ENCODE results near the gene SHMT2. TPM values are rescaled to one million over a fixed set of nuclear protein-coding genes. Genes with fewer than 3 reads are reported as not detected.
"Not testable (repeated sequence)": the region's sequence is repeated elsewhere in the genome, so short reads cannot be mapped to it uniquely, and the experiment has no call there.

The SHMT2 gene
- total and polyA plus RNA-seq, 7 donors = 24.6 to 100 (median 30.0) TPM

- 47 to 62% methylated on average over 4 of the region's 4 CpGs for WGBS, 2 donors
- Histone ChIP-seq H3K27ac (no peak overlapping the region), H3K4me1 (peaks cover 0 to 14% (median 8%) of the 10 kb centered on the region in 4 donors), H3K36me3 (peaks cover 0 to 91% (median 16%) of the 10 kb centered on the region in 4 donors), H3K4me3 (no peak overlapping the region), H3K9me3 (no peaks in the 10 kb centered on the region), H3K27me3 (no peaks in the 10 kb centered on the region)
- DNase-seq = no peak
- intact Hi-C loops (cut with DNase I) = no loop called here
- TF ChIP-seq POLR2A (IDR thresholded peaks at IDR 0.05) (no peak), EP300 (IDR thresholded peaks at IDR 0.05) (no peak), CTCF (IDR thresholded peaks at IDR 0.05) (no peak), POLR2AphosphoS5 (IDR thresholded peaks at IDR 0.05) (no peak)
These were observed 47.5 kb downstream of the SHMT2 start for GRCh38 chr12:57276935-57277563.

- 94 to 96% methylated on average over 15 of the region's 15 CpGs for WGBS, 2 donors
- H3K36me3 ChIP-seq = peaks cover 11 to 92% (median 28%) of the 10 kb centered on the region in 4 donors
- no peaks in the 10 kb centered on the region for H3K9me3 ChIP-seq
- intact Hi-C loops (cut with DNase I) = no loop called here
- H3K4me3 ChIP-seq = no peak overlapping the region
- no peak for DNase-seq
- peaks cover 0 to 10% (median 8%) of the 10 kb centered on the region in 4 donors for H3K4me1 ChIP-seq
- TF ChIP-seq CTCF (IDR thresholded peaks at IDR 0.05) (no peak), EP300 (IDR thresholded peaks at IDR 0.05) (no peak), POLR2AphosphoS5 (IDR thresholded peaks at IDR 0.05) (no peak), POLR2A (IDR thresholded peaks at IDR 0.05) (no peak)
- no peaks in the 10 kb centered on the region for H3K27me3 ChIP-seq
- H3K27ac ChIP-seq = no peak overlapping the region
These were observed 49.2 kb downstream of the SHMT2 start for GRCh38 chr12:57278465-57279381.

GRCh38 chr12:57280211-57281062 lies 50.9 kb downstream of the SHMT2 start:
- no peak for TF ChIP-seq CTCF (IDR thresholded peaks at IDR 0.05)
- peak in 1 of 4 donors; percentile 15 for TF ChIP-seq POLR2AphosphoS5 (IDR thresholded peaks at IDR 0.05)
- intact Hi-C loops (cut with DNase I) = no loop called here
- DNase-seq = peak; percentile 64
- H3K4me3 ChIP-seq = no peak overlapping the region
- peaks cover 13 to 90% (median 29%) of the 10 kb centered on the region in 4 donors for H3K36me3 ChIP-seq
- H3K27me3 ChIP-seq = no peaks in the 10 kb centered on the region
- H3K27ac ChIP-seq = peak overlapping the region in 3 of 4 donors; percentile 4 to 59 (median 31)
- H3K4me1 ChIP-seq = peaks cover 0 to 10% (median 8%) of the 10 kb centered on the region in 4 donors
- 46 to 57% methylated on average over 9 of the region's 9 CpGs for WGBS, 2 donors
- no peaks in the 10 kb centered on the region for H3K9me3 ChIP-seq

GRCh38 chr12:57282073-57282472 lies 52.6 kb downstream of the SHMT2 start:
- peaks cover 13 to 90% (median 32%) of the 10 kb centered on the region in 4 donors for H3K36me3 ChIP-seq

More at GRCh38 chr12:57282073-57282472, 52.6 kb downstream of the SHMT2 start:
- H3K4me3 ChIP-seq; H3K9me3 ChIP-seq; DNase-seq; H3K27ac ChIP-seq; H3K27me3 ChIP-seq; intact Hi-C loops (cut with DNase I); H3K4me1 ChIP-seq: not testable (repeated sequence)
- WGBS, 2 donors = 94 to 95% methylated on average over 12 of the region's 12 CpGs

Small RNAs within 50 kb of the gene (small RNA-seq; reads per million reads assigned to genes)
- 0.06 to 0.54 (median 0.51) reads per million in 3 donors for gene MIR1228

Other genes with a start within 250 kb of the SHMT2 start
- 1 to 10 TPM; 5.0 to 6.4 (median 5.6) TPM for gene ZBTB39, start 223.2 kb upstream of the SHMT2 start, total RNA-seq
- gene ZBTB39, start 223.2 kb upstream of the SHMT2 start, polyA plus RNA-seq = 1 to 10 TPM in 2 of 3 donors, under 1 TPM in 1; 0.69 to 2.6 (median 1.2) TPM
- gene TAC3, start 213.2 kb upstream of the SHMT2 start, total RNA-seq = 1 to 10 TPM in 2 of 4 donors, under 1 TPM in 1, not detected in 1; 0.66 to 4.5 (median 3.9) TPM
- 1 to 10 TPM in 1 of 3 donors, not detected in 2; 4.1 TPM for gene TAC3, start 213.2 kb upstream of the SHMT2 start, polyA plus RNA-seq
- 1 to 10 TPM in 2 of 4 donors, under 1 TPM in 2; 0.71 to 7.2 (median 1.3) TPM for gene MYO1A, start 179.6 kb upstream of the SHMT2 start, total RNA-seq
- gene MYO1A, start 179.6 kb upstream of the SHMT2 start, polyA plus RNA-seq = 100 to 1,000 TPM in 2 of 3 donors, 10 to 100 TPM in 1; 89.5 to 112 (median 103) TPM
- gene NEMP1, start 150.9 kb upstream of the SHMT2 start, total RNA-seq = 10 to 100 TPM; 11.5 to 13.6 (median 12.7) TPM
- gene NEMP1, start 150.9 kb upstream of the SHMT2 start, polyA plus RNA-seq = 1 to 10 TPM in 1 of 3 donors, under 1 TPM in 2; 0.60 to 6.2 (median 0.92) TPM
- 10 to 100 TPM; 24.8 to 28.9 (median 27.4) TPM for gene NAB2, start 140.6 kb upstream of the SHMT2 start, total RNA-seq
- gene NAB2, start 140.6 kb upstream of the SHMT2 start, polyA plus RNA-seq = 1 to 10 TPM; 2.5 to 9.5 (median 5.4) TPM
- gene STAT6, start 118.3 kb upstream of the SHMT2 start, total RNA-seq = 100 to 1,000 TPM; 105 to 163 (median 113) TPM
- gene STAT6, start 118.3 kb upstream of the SHMT2 start, polyA plus RNA-seq = 100 to 1,000 TPM in 2 of 3 donors, 10 to 100 TPM in 1; 66.1 to 210 (median 123) TPM
- 100 to 1,000 TPM; 147 to 262 (median 204) TPM for gene LRP1, start 101.2 kb upstream of the SHMT2 start, total RNA-seq
- 10 to 100 TPM; 11.4 to 57.9 (median 14.1) TPM for gene LRP1, start 101.2 kb upstream of the SHMT2 start, polyA plus RNA-seq
- not detected for gene LRP1-AS, start 82.1 kb upstream of the SHMT2 start, total RNA-seq
- gene LRP1-AS, start 82.1 kb upstream of the SHMT2 start, polyA plus RNA-seq = not detected
- gene NXPH4, start 12.9 kb upstream of the SHMT2 start, total RNA-seq = not detected
- under 1 TPM in 1 of 3 donors, not detected in 2; 0.13 TPM for gene NXPH4, start 12.9 kb upstream of the SHMT2 start, polyA plus RNA-seq
- 1 to 10 TPM in 3 of 4 donors, under 1 TPM in 1; 0.41 to 2.8 (median 1.8) TPM for gene STAC3, start 21.5 kb downstream of the SHMT2 start, total RNA-seq
- 1 to 10 TPM; 1.2 to 4.6 (median 1.8) TPM for gene STAC3, start 21.5 kb downstream of the SHMT2 start, polyA plus RNA-seq
- 10 to 100 TPM; 28.3 to 37.7 (median 28.5) TPM for gene R3HDM2, start 201.3 kb downstream of the SHMT2 start, total RNA-seq
- 10 to 100 TPM; 10.9 to 26.2 (median 14.4) TPM for gene R3HDM2, start 201.3 kb downstream of the SHMT2 start, polyA plus RNA-seq
- not detected for gene INHBC, start 205.1 kb downstream of the SHMT2 start, total RNA-seq
- not detected for gene INHBC, start 205.1 kb downstream of the SHMT2 start, polyA plus RNA-seq
- under 1 TPM in 1 of 4 donors, not detected in 3; 0.36 TPM for gene INHBE, start 225.6 kb downstream of the SHMT2 start, total RNA-seq
- gene INHBE, start 225.6 kb downstream of the SHMT2 start, polyA plus RNA-seq = under 1 TPM in 1 of 3 donors, not detected in 2; 0.09 TPM
- 1 to 10 TPM in 2 of 4 donors, under 1 TPM in 1, not detected in 1; 0.71 to 3.9 (median 1.8) TPM for gene GLI1, start 230.1 kb downstream of the SHMT2 start, total RNA-seq
- 1 to 10 TPM in 1 of 3 donors, under 1 TPM in 1, not detected in 1; 0.60 to 1.5 TPM for gene GLI1, start 230.1 kb downstream of the SHMT2 start, polyA plus RNA-seq